Stimulated activated memory B cell treated with anti-CD40 and anti-IgM and Interleukin-4, amounts not matched to agents 10 μg/mL and 1 μg/mL and 100 μg/mL, for 72 hours (primary cell): ENCODE measurements around the gene NRTN.

Experiments used
- ATAC-seq: fragments of 150-1000 bp; cut with Tn5 transposase; 2 replicates; pipeline ENCODE4 v1.10.0; 2021
- H3K27ac Mint-ChIP-seq: one replicate; pipeline ENCODE4 v1.8.0; 2022; ENCODE audit warnings: mild to moderate bottlenecking, mixed read lengths
- H3K27me3 Mint-ChIP-seq: one replicate; pipeline ENCODE4 v1.8.0; 2022; ENCODE audit warnings: mixed read lengths
- H3K36me3 Mint-ChIP-seq: one replicate; pipeline ENCODE4 v1.8.0; 2022; ENCODE audit warnings: mixed read lengths
- H3K4me1 Mint-ChIP-seq: one replicate; pipeline ENCODE4 v1.8.0; 2022; ENCODE audit warnings: mixed read lengths
- H3K4me3 Mint-ChIP-seq: one replicate; pipeline ENCODE4 v1.8.0; 2022; ENCODE audit warnings: mild to moderate bottlenecking, moderate library complexity, mixed read lengths
- H3K9me3 Mint-ChIP-seq: one replicate; pipeline ENCODE4 v1.8.0; 2022; ENCODE audit warnings: mixed read lengths

NRTN gene

GRCh38 chr19:5786593-5787408, 18.1 kb upstream of the NRTN start:
- Mint-ChIP-seq H3K4me1 (peaks cover 16% of the 10 kb centered on the region), H3K4me3 (no peak overlapping the region), H3K9me3 (no peaks in the 10 kb centered on the region), H3K36me3 (peaks cover 62% of the 10 kb centered on the region), H3K27me3 (no peaks in the 10 kb centered on the region), H3K27ac (no peak overlapping the region)
- no peak for ATAC-seq

GRCh38 chr19:5787409-5788182, 17.3 kb upstream of the NRTN start:
- peaks cover 16% of the 10 kb centered on the region for H3K4me1 Mint-ChIP-seq
- H3K27ac Mint-ChIP-seq, result no peak overlapping the region
- H3K27me3 Mint-ChIP-seq, result no peaks in the 10 kb centered on the region
- H3K4me3 Mint-ChIP-seq, result no peak overlapping the region
- H3K9me3 Mint-ChIP-seq, result no peaks in the 10 kb centered on the region
- H3K36me3 Mint-ChIP-seq, result peaks cover 62% of the 10 kb centered on the region
- no peak for ATAC-seq

GRCh38 chr19:5788422-5788821, 16.4 kb upstream of the NRTN start:
- no peaks in the 10 kb centered on the region for H3K9me3 Mint-ChIP-seq
- no peak overlapping the region for H3K4me3 Mint-ChIP-seq
- peaks cover 16% of the 10 kb centered on the region for H3K4me1 Mint-ChIP-seq
- no peaks in the 10 kb centered on the region for H3K27me3 Mint-ChIP-seq
- H3K36me3 Mint-ChIP-seq, result peaks cover 60% of the 10 kb centered on the region
- ATAC-seq, result no peak
- no peak overlapping the region for H3K27ac Mint-ChIP-seq

GRCh38 chr19:5789351-5789761, 15.5 kb upstream of the NRTN start:
- Mint-ChIP-seq H3K36me3 (peaks cover 51% of the 10 kb centered on the region), H3K27me3 (no peaks in the 10 kb centered on the region), H3K4me3 (peak overlapping the region; percentile 34), H3K27ac (no peak overlapping the region), H3K4me1 (peaks cover 16% of the 10 kb centered on the region), H3K9me3 (no peaks in the 10 kb centered on the region)
- ATAC-seq, result no peak

- peak overlapping the region; percentile 99 for H3K27ac Mint-ChIP-seq
- peaks cover 16% of the 10 kb centered on the region for H3K4me1 Mint-ChIP-seq
- no peaks in the 10 kb centered on the region for H3K27me3 Mint-ChIP-seq
- peaks cover 48% of the 10 kb centered on the region for H3K36me3 Mint-ChIP-seq
- peak overlapping the region; percentile 93 for H3K4me3 Mint-ChIP-seq
- ATAC-seq, result no peak
- no peaks in the 10 kb centered on the region for H3K9me3 Mint-ChIP-seq
Measured at GRCh38 chr19:5789886-5790558, 14.8 kb upstream of the NRTN start.

- H3K36me3 Mint-ChIP-seq, result peaks cover 44% of the 10 kb centered on the region
- peak within 1 kb of the TSS; percentile 99 for H3K27ac Mint-ChIP-seq
- no peaks in the 10 kb centered on the region for H3K27me3 Mint-ChIP-seq
- H3K4me3 Mint-ChIP-seq, result peak within 1 kb of the TSS; percentile 93
- H3K9me3 Mint-ChIP-seq, result no peaks in the 10 kb centered on the region
- peaks cover 16% of the 10 kb centered on the region for H3K4me1 Mint-ChIP-seq
- peak; percentile 98 for ATAC-seq
Measured at GRCh38 chr19:5790559-5791520, 14.0 kb upstream of the NRTN start, which contains the start of gene DUS3L. Gene DUS3L, minus strand, starts transcription at chr19:5791163. Its CDS starts 22 bp downstream, at chr19:5791141.

- Mint-ChIP-seq H3K27me3 (no peaks in the 10 kb centered on the region), H3K36me3 (peaks cover 30% of the 10 kb centered on the region), H3K4me3 (no peak overlapping the region), H3K9me3 (peaks cover 3% of the 10 kb centered on the region), H3K4me1 (peaks cover 16% of the 10 kb centered on the region), H3K27ac (no peak overlapping the region)
- ATAC-seq, result no peak
Measured at GRCh38 chr19:5792224-5792623, 12.6 kb upstream of the NRTN start.

GRCh38 chr19:5793188-5793587, 11.7 kb upstream of the NRTN start:
- Mint-ChIP-seq H3K9me3 (peaks cover 3% of the 10 kb centered on the region), H3K36me3 (peaks cover 23% of the 10 kb centered on the region), H3K4me1 (peaks cover 13% of the 10 kb centered on the region), H3K4me3 (no peak overlapping the region), H3K27me3 (peaks cover 8% of the 10 kb centered on the region), H3K27ac (no peak overlapping the region)
- no peak for ATAC-seq

GRCh38 chr19:5795382-5795919, 9.4 kb upstream of the NRTN start:
- ATAC-seq, result no peak
- H3K4me1 Mint-ChIP-seq, result peaks cover under 1% of the 10 kb centered on the region
- peaks cover 3% of the 10 kb centered on the region for H3K9me3 Mint-ChIP-seq

GRCh38 chr19:5798244-5798643, 6.6 kb upstream of the NRTN start:
- Mint-ChIP-seq H3K9me3 (peaks cover 3% of the 10 kb centered on the region), H3K27me3 (peaks cover 59% of the 10 kb centered on the region), H3K36me3 (no peaks in the 10 kb centered on the region), H3K4me3 (no peak overlapping the region), H3K4me1 (peaks cover 12% of the 10 kb centered on the region), H3K27ac (no peak overlapping the region)
- ATAC-seq, result no peak

More at GRCh38 chr19:5795382-5795919, 9.4 kb upstream of the NRTN start:
- no peak overlapping the region for H3K27ac Mint-ChIP-seq
- H3K27me3 Mint-ChIP-seq, result peaks cover 31% of the 10 kb centered on the region
- H3K36me3 Mint-ChIP-seq, result peaks cover under 1% of the 10 kb centered on the region
- no peak overlapping the region for H3K4me3 Mint-ChIP-seq

GRCh38 chr19:5799247-5800241, 5.3 kb upstream of the NRTN start:
- no peaks in the 10 kb centered on the region for H3K36me3 Mint-ChIP-seq
- H3K9me3 Mint-ChIP-seq, result peaks cover 3% of the 10 kb centered on the region
- H3K4me3 Mint-ChIP-seq, result no peak overlapping the region
- peaks cover 24% of the 10 kb centered on the region for H3K4me1 Mint-ChIP-seq
- no peak for ATAC-seq
- H3K27me3 Mint-ChIP-seq, result peaks cover 72% of the 10 kb centered on the region
- no peak overlapping the region for H3K27ac Mint-ChIP-seq

- peaks cover 3% of the 10 kb centered on the region for H3K9me3 Mint-ChIP-seq
- H3K27me3 Mint-ChIP-seq, result peaks cover 74% of the 10 kb centered on the region
- no peaks in the 10 kb centered on the region for H3K36me3 Mint-ChIP-seq
- no peak overlapping the region for H3K4me3 Mint-ChIP-seq
- no peak for ATAC-seq
- peaks cover 25% of the 10 kb centered on the region for H3K4me1 Mint-ChIP-seq
- H3K27ac Mint-ChIP-seq, result no peak overlapping the region
Measured at GRCh38 chr19:5800361-5801270, 4.3 kb upstream of the NRTN start.
